HepG2 (cell line): ENCODE measurements around the gene OR1M1. TPM values are rescaled to one million over a fixed set of nuclear protein-coding genes. Genes with fewer than 3 reads are reported as not detected.

ENCODE experiments used
- BRCA1 ChIP-seq: sonication (generic); formaldehyde crosslinking; IDR thresholded peaks from 2 replicates; pipeline ENCODE4 v1.4.0; 2020; ENCODE audit warnings: missing genetic modification reagents
- CCAR2 ChIP-seq: fragments of 200-400 bp; formaldehyde crosslinking; optimal IDR thresholded peaks from 2 replicates; pipeline ENCODE3; 2018; ENCODE audit warnings: low read depth, mild to moderate bottlenecking, low read length, moderate library complexity
- EED ChIP-seq: sonication (generic); formaldehyde crosslinking; IDR thresholded peaks from 2 replicates; pipeline ENCODE4 v1.5.0; 2020; ENCODE audit warnings: mild to moderate bottlenecking, missing genetic modification reagents
- GATAD2A ChIP-seq: IDR thresholded peaks from 2 replicates; pipeline ENCODE4 v1.6.1; 2016
- HES4 ChIP-seq: sonication (generic); formaldehyde crosslinking; IDR thresholded peaks from 2 replicates; pipeline ENCODE4 v1.9.0; 2021; ENCODE audit warnings: mild to moderate bottlenecking, missing genetic modification reagents, borderline replicate concordance
- KAT2B ChIP-seq: fragments of 150-350 bp; IDR thresholded peaks from 2 replicates; pipeline ENCODE4 v1.6.1; 2014; ENCODE audit warnings: low read depth, low read length, borderline replicate concordance
- KMT2A ChIP-seq: sonication (generic); formaldehyde crosslinking; IDR thresholded peaks from 2 replicates; pipeline ENCODE4 v1.4.0; 2020; ENCODE audit warnings: missing genetic modification reagents
- LCORL ChIP-seq, 2 experiments: fragments of 450-650 bp in 1 of 2; sonication (generic) in 1 of 2; formaldehyde crosslinking in 1 of 2; IDR thresholded peaks; 2 replicates each; pipeline versions ENCODE4 v1.5.0 to v1.6.1; 2017 to 2020; ENCODE audit warnings: antibody characterized with exemption in 1 of 2, missing genetic modification reagents in 1 of 2
- MED1 ChIP-seq: sonication (generic); formaldehyde crosslinking; IDR thresholded peaks from 2 replicates; pipeline ENCODE4 v1.4.0; 2020; ENCODE audit warnings: missing genetic modification reagents
- MZF1 ChIP-seq: sonication (generic); formaldehyde crosslinking; IDR thresholded peaks from 2 replicates; pipeline ENCODE4 v1.8.1; 2023; ENCODE audit warnings: mild to moderate bottlenecking, missing genetic modification reagents, borderline replicate concordance
- NFE2L1 ChIP-seq: sonication (generic); formaldehyde crosslinking; IDR thresholded peaks from 2 replicates; pipeline ENCODE4 v1.4.0; 2020; ENCODE audit warnings: missing genetic modification reagents, mild to moderate bottlenecking, borderline replicate concordance
- SAP130 ChIP-seq: IDR thresholded peaks from 2 replicates; pipeline ENCODE4 v1.6.1; 2016; ENCODE audit warnings: low read depth
- STAT6 ChIP-seq: sonication (generic); formaldehyde crosslinking; IDR thresholded peaks from 2 replicates; pipeline ENCODE4 v1.4.0; 2020; ENCODE audit warnings: missing genetic modification reagents, mild to moderate bottlenecking, borderline replicate concordance
- TRIM24 ChIP-seq: sonication (generic); formaldehyde crosslinking; IDR thresholded peaks from 2 replicates; pipeline ENCODE4 v1.8.0; 2022; ENCODE audit warnings: mild to moderate bottlenecking, missing genetic modification reagents
- ZBTB20 ChIP-seq: sonication (generic); formaldehyde crosslinking; IDR thresholded peaks from 2 replicates; pipeline ENCODE4 v1.8.1; 2023; ENCODE audit warnings: missing genetic modification reagents, low read depth, mild to moderate bottlenecking, borderline replicate concordance
- ZNF138 ChIP-seq: sonication (generic); formaldehyde crosslinking; IDR thresholded peaks from 2 replicates; pipeline ENCODE4 v1.5.0; 2020; ENCODE audit warnings: mild to moderate bottlenecking, low read depth, missing genetic modification reagents
- ZNF30 ChIP-seq: sonication (generic); formaldehyde crosslinking; IDR thresholded peaks from 2 replicates; pipeline ENCODE4 v1.5.0; 2020; ENCODE audit warnings: mild to moderate bottlenecking, missing genetic modification reagents
- ZNF678 ChIP-seq: sonication (generic); formaldehyde crosslinking; IDR thresholded peaks from 2 replicates; pipeline ENCODE4 v1.4.0; 2020; ENCODE audit warnings: mild to moderate bottlenecking, missing genetic modification reagents
- ZNF768 ChIP-seq: sonication (generic); formaldehyde crosslinking; IDR thresholded peaks from 2 replicates; pipeline ENCODE4 v1.4.0; 2020; ENCODE audit warnings: missing genetic modification reagents
- ZNF792 ChIP-seq: IDR thresholded peaks from 2 replicates; pipeline ENCODE4 v1.6.1; 2016
- polyA plus RNA-seq, 8 experiments: library from polyadenylated mRNA; depleted of rRNA in 3 of 8; stranded (reverse) in 7 of 8; unstranded in 1 of 8; fragments of >200 nt; fragmentation: Illumina TruSeq in 4 of 8; extraction: Trizol in 4 of 8; gene quantifications; 2 replicates each; pipeline versions ENCODE4 v1.2.1 to v1.2.3, GENCODE V29; 2011 to 2016; ENCODE audit warnings: low read depth in 4 of 8, missing spikeins in 1 of 8, mixed read lengths in 1 of 8; ENCODE audit not compliant: insufficient read depth in 1 of 8
- total RNA-seq, 5 experiments: library from RNA; depleted of rRNA; stranded (reverse); fragments of >200 nt; fragmentation: Illumina TruSeq; extraction: Trizol; gene quantifications; 2 replicates each; pipeline ENCODE4 v1.2.3, GENCODE V29; 2016; ENCODE audit warnings: low read depth in 1 of 5
- TF ChIP-seq, protein P1 (sequence below): sonication (generic); formaldehyde crosslinking; IDR thresholded peaks from 2 replicates; pipeline ENCODE4 v1.4.0; 2020; ENCODE audit warnings: missing genetic modification reagents

The OR1M1 gene
- total and polyA plus RNA-seq, 2 of the 13 experiments (the other 11 are each of a cell fraction or from before 2014, with no cell fraction given) = not detected

DNA sequence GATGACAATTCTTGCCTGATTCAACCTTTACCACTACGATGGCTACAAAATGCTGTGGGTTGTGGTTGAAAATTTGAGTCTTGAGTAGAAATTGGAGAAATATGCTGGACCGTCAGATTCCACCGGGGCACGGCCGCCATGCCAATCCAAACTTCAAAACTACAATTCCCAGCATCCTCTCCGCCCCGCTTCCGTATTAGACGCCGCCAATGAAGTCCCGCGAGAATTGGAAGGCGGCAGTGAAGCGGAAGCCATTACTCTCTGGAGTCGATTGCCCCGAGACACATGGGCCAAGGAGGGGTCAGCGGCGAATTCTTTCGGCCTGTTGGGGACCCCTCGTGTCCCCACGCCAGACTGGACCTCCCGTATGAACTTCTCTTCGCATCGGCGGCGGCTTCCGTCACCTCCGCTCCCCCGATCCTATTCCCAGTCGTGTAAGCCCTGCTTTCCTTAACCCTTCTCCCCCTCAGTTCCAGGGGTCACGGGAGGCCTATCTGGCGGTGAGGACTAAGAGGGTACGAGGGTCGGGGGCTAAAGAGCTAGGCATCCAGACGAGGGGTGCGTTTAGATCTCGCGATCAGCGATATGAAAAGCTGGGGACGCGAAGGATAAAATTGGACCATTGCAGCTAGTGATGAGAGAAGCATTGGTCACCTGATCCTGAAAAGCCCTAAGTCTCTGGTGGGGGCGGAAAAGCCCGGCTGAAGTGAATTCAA lies 53.5 kb downstream of the OR1M1 start, which contains the start of gene ZNF317 (continued):
- 0 out of 2 replicates have a peak, but pooled peaks have one; percentile 57 for TF ChIP-seq STAT6 (CRISPR knock-in tag)
- peak; percentile 38; the same call in 1 of the 2 replicates for TF ChIP-seq MED1 (CRISPR knock-in tag)
- peak; percentile 85 for TF ChIP-seq KMT2A (CRISPR knock-in tag)
- TF ChIP-seq CCAR2 = no peak
- peak; percentile 70; the same call in 1 of the 2 replicates for TF ChIP-seq ZBTB20
- peak; percentile 1; the same call in 1 of the 2 replicates for TF ChIP-seq EED (CRISPR knock-in tag)
- no peak for TF ChIP-seq KAT2B
- TF ChIP-seq HES4 (CRISPR knock-in tag) = peak; percentile 87
- TF ChIP-seq GATAD2A (CRISPR knock-in tag) = no peak
- no peak for TF ChIP-seq ZNF792 (CRISPR knock-in tag)
- no peak for TF ChIP-seq NFE2L1 (CRISPR knock-in tag)
- TF ChIP-seq ZNF30 (CRISPR knock-in tag) = no peak
- TF ChIP-seq LCORL (IDR thresholded peaks at IDR 0.05) = no peak
- no peak for TF ChIP-seq LCORL (CRISPR knock-in tag; IDR thresholded peaks at IDR 0.05)
- TF ChIP-seq ZNF678 = no peak
- no peak for TF ChIP-seq MZF1
- TF ChIP-seq ZNF768 = peak; percentile 36; the same call in 1 of the 2 replicates
- peak; percentile 88 for TF ChIP-seq SAP130 (CRISPR knock-in tag)
- no peak for TF ChIP-seq ZNF138
- TF ChIP-seq TRIM24 (CRISPR knock-in tag) = no peak
- no peak for TF ChIP-seq BRCA1
- TF ChIP-seq, protein P1, sequence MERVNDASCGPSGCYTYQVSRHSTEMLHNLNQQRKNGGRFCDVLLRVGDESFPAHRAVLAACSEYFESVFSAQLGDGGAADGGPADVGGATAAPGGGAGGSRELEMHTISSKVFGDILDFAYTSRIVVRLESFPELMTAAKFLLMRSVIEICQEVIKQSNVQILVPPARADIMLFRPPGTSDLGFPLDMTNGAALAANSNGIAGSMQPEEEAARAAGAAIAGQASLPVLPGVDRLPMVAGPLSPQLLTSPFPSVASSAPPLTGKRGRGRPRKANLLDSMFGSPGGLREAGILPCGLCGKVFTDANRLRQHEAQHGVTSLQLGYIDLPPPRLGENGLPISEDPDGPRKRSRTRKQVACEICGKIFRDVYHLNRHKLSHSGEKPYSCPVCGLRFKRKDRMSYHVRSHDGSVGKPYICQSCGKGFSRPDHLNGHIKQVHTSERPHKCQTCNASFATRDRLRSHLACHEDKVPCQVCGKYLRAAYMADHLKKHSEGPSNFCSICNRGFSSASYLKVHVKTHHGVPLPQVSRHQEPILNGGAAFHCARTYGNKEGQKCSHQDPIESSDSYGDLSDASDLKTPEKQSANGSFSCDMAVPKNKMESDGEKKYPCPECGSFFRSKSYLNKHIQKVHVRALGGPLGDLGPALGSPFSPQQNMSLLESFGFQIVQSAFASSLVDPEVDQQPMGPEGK (CRISPR knock-in tag) = peak; percentile 18; the same call in 1 of the 2 replicates
